Fibroblast of lung (primary cell): Measurements from ENCODE around the gene CHD8.

ENCODE experiments used
- CTCF ChIP-seq, 2 donors: IDR thresholded peaks in 1 of 2; conservative IDR thresholded peaks in 1 of 2; 1 replicate in 1 of 2; 2 replicates in 1 of 2; pipeline ENCODE4 v1.5.1; 2011 to 2012; ENCODE audit warnings: low read length in 2 of 2, control low read depth in 1 of 2, inconsistent platforms in 1 of 2, low read depth in 1 of 2, mild to moderate bottlenecking in 1 of 2
- EZH2 ChIP-seq: IDR thresholded peaks from 2 replicates; pipeline ENCODE4 v1.5.1; 2012; ENCODE audit warnings: low read length, control low read depth, mild to moderate bottlenecking; ENCODE audit errors: missing control alignments

GRCh38 chr14:21494902-21495762 is 39.2 kb upstream of the CHD8 start:
- TF ChIP-seq CTCF (conservative IDR thresholded peaks at IDR 0.05 in 1 of 2, IDR thresholded peaks at IDR 0.05 in 1 of 2; ENCODE audit: low read depth in 1 of 2, low read length in 2 of 2), result no peak
- no peak for TF ChIP-seq EZH2
